Esophagus muscularis mucosa (tissue), 4 donors: ENCODE results near the gene UNC13C. TPM values are rescaled to one million over a fixed set of nuclear protein-coding genes. Genes with fewer than 3 reads are reported as not detected.

Experiments
- DNase-seq: peaks from one replicate; pipeline ENCODE4 v3.0.0-alpha.2; 2017; ENCODE audit errors: extremely low spot score
- H3K27ac ChIP-seq, 4 donors: fragments of 200-600 bp; sonication (generic); replicated peaks in 1 of 4; 1 replicate in 3 of 4; 2 replicates in 1 of 4; pipeline ENCODE4 v1.5.1; 2016 to 2019; ENCODE audit warnings: mild to moderate bottlenecking in 1 of 4
- H3K27me3 ChIP-seq, 4 donors: fragments of 200-600 bp; sonication (generic); one replicate each; pipeline versions ENCODE4 v1.5.1 to v1.6.0; 2016 to 2019
- H3K36me3 ChIP-seq, 4 donors: fragments of 200-600 bp; sonication (generic); one replicate each; pipeline ENCODE4 v1.5.1; 2016 to 2019
- H3K4me1 ChIP-seq, 4 donors: fragments of 200-600 bp; sonication (generic); one replicate each; pipeline ENCODE4 v1.5.1; 2016 to 2019
- H3K4me3 ChIP-seq, 4 donors: fragments of 200-600 bp; sonication (generic); 1 replicate in 2 of 4; 2 replicates in 2 of 4; pipeline ENCODE4 v1.5.1; 2016 to 2019; ENCODE audit warnings: mild to moderate bottlenecking in 4 of 4, moderate library complexity in 1 of 4
- H3K9me3 ChIP-seq, 4 donors: fragments of 200-600 bp; sonication (generic); 1 replicate in 3 of 4; 2 replicates in 1 of 4; pipeline ENCODE4 v1.5.1; 2016 to 2019
- EP300 ChIP-seq: sonication (generic); formaldehyde crosslinking; IDR thresholded peaks from one replicate; pipeline ENCODE4 v1.6.1; 2017; ENCODE audit warnings: antibody characterized with exemption
- POLR2A ChIP-seq: fragments of 450-650 bp; IDR thresholded peaks from one replicate; pipeline ENCODE4 v1.6.1; 2017; ENCODE audit warnings: antibody characterized with exemption, moderate library complexity, mild to moderate bottlenecking, low read depth
- POLR2AphosphoS5 ChIP-seq, 2 donors: sonication (generic); formaldehyde crosslinking; IDR thresholded peaks; one replicate each; pipeline ENCODE4 v1.6.1; 2017; ENCODE audit warnings: antibody characterized with exemption in 2 of 2
- WGBS: methylation state at CpG from one replicate; pipeline ENCODE4 v1.1.5; 2018; 5-methylcytosine and 5-hydroxymethylcytosine counted together
- intact Hi-C: fragments of 100-400 bp; cut with DNase I; formaldehyde crosslinking; loops from one replicate; pipeline ENCODE4 v1.15.1; 2023
- total RNA-seq, 4 donors: library from RNA; depleted of rRNA; stranded (reverse); fragments of >200 nt; gene quantifications; one replicate each; pipeline versions ENCODE4 v1.1.0 to v1.2.1, GENCODE V29; 2016
- TF ChIP-seq, protein P1 (sequence below), 3 experiments: fragments of 200-600 bp in 2 of 3; fragments of 450-650 bp in 1 of 3; sonication (generic) in 2 of 3; IDR thresholded peaks; one replicate each; pipeline ENCODE4 v1.5.1; 2017 to 2019; ENCODE audit warnings: antibody characterized with exemption in 3 of 3, mild to moderate bottlenecking in 2 of 3, moderate library complexity in 1 of 3

The UNC13C gene
- total RNA-seq, 4 donors from 2014 or later, result 0.17 to 4.2 (median 0.59) TPM

DNA sequence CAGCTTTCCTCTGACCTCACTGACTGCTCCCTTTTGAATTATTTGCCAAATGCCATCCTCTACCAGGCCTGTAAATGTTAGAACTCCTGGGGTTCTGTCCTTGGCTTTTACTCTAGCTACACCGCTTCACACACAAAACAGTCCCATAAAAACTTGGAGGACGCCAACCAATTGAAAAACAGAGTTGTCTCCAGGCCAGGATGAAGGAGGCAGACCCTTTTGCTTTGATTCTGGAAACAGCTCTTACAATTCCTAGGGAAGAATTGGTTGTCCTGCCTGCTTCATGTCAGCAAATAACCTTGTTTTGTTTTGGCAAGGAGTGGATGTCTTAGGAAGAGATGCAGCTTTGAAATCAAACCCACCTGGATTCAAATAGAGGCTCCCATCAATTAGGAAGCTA is 375.5 kb downstream of the UNC13C start:
- H3K27me3 ChIP-seq, result no peaks in the 10 kb centered on the region
- H3K36me3 ChIP-seq, result no peaks in the 10 kb centered on the region
- no peak overlapping the region for H3K27ac ChIP-seq
- no peak for DNase-seq
- peaks cover 0 to 4% (median 2%) of the 10 kb centered on the region in 4 donors for H3K9me3 ChIP-seq
- H3K4me3 ChIP-seq, result no peak overlapping the region
- intact Hi-C loops, result no loop called here
- 83% methylated on average over 2 of the region's 2 CpGs for WGBS
- H3K4me1 ChIP-seq, result no peaks in the 10 kb centered on the region
- TF ChIP-seq EP300, result no peak
- no peak for TF ChIP-seq POLR2AphosphoS5 (IDR thresholded peaks at IDR 0.05)
- TF ChIP-seq POLR2A, result no peak
- TF ChIP-seq, protein P1, sequence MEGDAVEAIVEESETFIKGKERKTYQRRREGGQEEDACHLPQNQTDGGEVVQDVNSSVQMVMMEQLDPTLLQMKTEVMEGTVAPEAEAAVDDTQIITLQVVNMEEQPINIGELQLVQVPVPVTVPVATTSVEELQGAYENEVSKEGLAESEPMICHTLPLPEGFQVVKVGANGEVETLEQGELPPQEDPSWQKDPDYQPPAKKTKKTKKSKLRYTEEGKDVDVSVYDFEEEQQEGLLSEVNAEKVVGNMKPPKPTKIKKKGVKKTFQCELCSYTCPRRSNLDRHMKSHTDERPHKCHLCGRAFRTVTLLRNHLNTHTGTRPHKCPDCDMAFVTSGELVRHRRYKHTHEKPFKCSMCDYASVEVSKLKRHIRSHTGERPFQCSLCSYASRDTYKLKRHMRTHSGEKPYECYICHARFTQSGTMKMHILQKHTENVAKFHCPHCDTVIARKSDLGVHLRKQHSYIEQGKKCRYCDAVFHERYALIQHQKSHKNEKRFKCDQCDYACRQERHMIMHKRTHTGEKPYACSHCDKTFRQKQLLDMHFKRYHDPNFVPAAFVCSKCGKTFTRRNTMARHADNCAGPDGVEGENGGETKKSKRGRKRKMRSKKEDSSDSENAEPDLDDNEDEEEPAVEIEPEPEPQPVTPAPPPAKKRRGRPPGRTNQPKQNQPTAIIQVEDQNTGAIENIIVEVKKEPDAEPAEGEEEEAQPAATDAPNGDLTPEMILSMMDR (IDR thresholded peaks at IDR 0.05), result no peak

DNA sequence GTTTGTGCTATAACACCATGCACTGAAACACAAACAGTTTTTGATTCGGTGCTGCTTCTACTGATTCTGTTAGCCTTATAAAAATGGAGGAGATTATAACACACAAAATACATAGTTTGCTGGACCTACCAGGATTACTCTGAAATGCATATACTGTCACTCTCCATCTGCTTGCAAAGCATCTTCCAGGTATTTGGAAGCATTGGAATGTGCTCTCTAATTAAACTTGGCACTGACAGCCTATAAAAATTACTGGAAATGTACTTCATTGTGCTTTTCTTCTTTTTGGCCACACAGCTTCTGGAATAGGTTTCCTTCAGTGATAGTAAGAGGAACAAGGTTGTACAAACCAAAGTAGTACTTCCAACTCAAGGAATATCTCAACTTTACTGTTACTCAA is 376.1 kb downstream of the UNC13C start:
- H3K36me3 ChIP-seq, result no peaks in the 10 kb centered on the region
- H3K9me3 ChIP-seq, result peaks cover 0 to 8% (median 2%) of the 10 kb centered on the region in 4 donors
- no peaks in the 10 kb centered on the region for H3K27me3 ChIP-seq
- TF ChIP-seq EP300, result no peak
- TF ChIP-seq, protein P1 (IDR thresholded peaks at IDR 0.05), result no peak
- TF ChIP-seq POLR2AphosphoS5 (IDR thresholded peaks at IDR 0.05), result no peak
- TF ChIP-seq POLR2A, result no peak
- DNase-seq, result no peak
- intact Hi-C loops, result no loop called here
- no peak overlapping the region for H3K4me3 ChIP-seq
- 64% methylated on average over 1 of the region's 1 CpG for WGBS
- H3K4me1 ChIP-seq, result no peaks in the 10 kb centered on the region
- H3K27ac ChIP-seq, result no peak overlapping the region

DNA sequence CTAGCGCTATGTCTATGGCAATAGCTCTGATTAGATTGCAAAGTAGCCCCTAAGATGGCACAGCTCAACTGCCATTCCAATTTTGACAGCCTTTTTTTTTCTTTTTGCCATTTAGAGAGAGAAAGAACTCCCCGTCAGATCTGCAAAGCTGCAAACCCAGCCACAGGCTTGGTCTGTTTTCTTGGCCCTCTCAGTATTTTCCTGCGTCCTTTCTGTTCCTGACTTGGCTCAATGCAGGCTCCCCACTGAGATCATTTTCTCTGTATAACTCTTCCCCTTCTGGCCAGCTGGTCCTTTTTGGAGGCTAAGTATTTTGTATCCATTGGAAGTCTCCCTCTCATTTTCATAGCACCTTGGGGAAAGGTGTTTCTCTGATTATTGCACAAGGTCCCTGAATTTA is 386.7 kb downstream of the UNC13C start:
- 65% methylated on average over 3 of the region's 3 CpGs for WGBS
- Histone ChIP-seq H3K4me3 (no peak overlapping the region), H3K27ac (no peak overlapping the region), H3K4me1 (no peaks in the 10 kb centered on the region), H3K36me3 (no peaks in the 10 kb centered on the region), H3K27me3 (no peaks in the 10 kb centered on the region), H3K9me3 (peaks cover 0 to 22% (median 12%) of the 10 kb centered on the region in 4 donors)
- TF ChIP-seq, protein P1 (IDR thresholded peaks at IDR 0.05), result no peak
- TF ChIP-seq POLR2AphosphoS5 (IDR thresholded peaks at IDR 0.05), result no peak
- no peak for TF ChIP-seq POLR2A
- no peak for TF ChIP-seq EP300
- no peak for DNase-seq
- intact Hi-C loops, result no loop called here

DNA sequence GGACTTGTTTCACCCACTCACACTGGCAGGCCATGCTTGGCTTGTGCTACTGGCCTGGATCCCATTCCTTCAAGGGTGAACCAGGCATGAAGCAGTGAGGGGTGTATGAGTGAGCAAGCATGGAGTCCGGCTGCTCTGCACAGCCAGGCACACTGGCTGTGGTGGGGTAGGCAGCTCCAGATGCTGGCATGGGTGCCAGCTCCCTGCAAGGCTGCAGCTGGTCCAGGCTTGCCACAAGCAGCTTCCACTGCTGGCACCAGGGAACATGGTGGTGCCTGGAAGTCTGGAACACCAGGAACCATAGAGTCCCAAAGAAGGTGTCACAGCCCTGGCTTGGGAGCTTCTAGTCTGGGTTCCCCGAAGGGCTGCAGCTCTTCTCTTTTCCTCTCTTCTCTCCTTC is 395.1 kb downstream of the UNC13C start:
- Histone ChIP-seq H3K4me3 (no peak overlapping the region), H3K9me3 (no peaks in the 10 kb centered on the region), H3K27ac (no peak overlapping the region), H3K4me1 (no peaks in the 10 kb centered on the region), H3K36me3 (no peaks in the 10 kb centered on the region), H3K27me3 (no peaks in the 10 kb centered on the region)
- 95% methylated on average over 2 of the region's 2 CpGs for WGBS
- no peak for TF ChIP-seq EP300
- TF ChIP-seq POLR2A, result no peak
- TF ChIP-seq, protein P1 (IDR thresholded peaks at IDR 0.05), result no peak
- TF ChIP-seq POLR2AphosphoS5 (IDR thresholded peaks at IDR 0.05), result no peak
- intact Hi-C loops, result no loop called here
- no peak for DNase-seq

DNA sequence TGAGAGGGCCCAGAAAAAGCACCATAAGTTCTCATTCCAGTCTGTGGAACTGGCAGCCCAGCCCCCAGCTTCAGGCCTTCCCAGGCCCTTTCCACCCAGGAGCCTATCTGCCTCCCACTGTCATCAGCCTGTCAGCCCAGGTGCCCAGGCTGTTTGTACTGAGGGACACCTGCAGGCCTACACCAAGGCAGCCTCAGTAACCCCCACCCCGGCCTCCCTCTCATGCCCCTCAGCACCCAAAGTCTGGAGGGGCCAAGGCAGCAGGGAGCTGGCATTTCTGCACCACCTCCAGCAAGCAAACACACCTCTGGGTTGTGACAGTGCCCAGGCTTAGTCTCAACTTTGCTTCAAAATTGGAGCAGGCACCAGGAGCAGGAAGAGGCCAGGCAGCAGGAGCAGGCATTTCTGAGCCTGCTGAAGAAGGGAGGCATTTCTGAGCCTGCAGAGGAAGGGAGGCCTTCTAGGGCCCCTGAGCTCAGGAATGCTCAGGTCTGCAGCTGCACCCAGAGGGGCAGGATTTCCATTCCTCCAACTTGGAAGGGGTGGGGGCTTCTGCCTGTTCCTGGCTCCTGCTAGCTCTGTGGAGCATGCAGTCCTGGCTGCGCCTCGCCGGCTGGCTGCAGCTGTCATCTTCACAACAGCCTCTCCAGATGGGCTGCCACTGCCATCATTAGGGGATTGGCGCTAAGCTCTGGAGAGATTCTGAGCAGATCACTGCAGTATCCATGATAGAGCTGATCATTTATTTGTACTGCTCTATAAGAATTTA is 396.1 kb downstream of the UNC13C start:
- WGBS, result 92% methylated on average over 4 of the region's 5 CpGs
- DNase-seq, result no peak
- H3K27me3 ChIP-seq, result no peaks in the 10 kb centered on the region

More for the DNA sequence above, 396.1 kb downstream of the UNC13C start:
- Histone ChIP-seq H3K27ac (no peak overlapping the region), H3K4me3 (no peak overlapping the region), H3K4me1 (no peaks in the 10 kb centered on the region), H3K9me3 (no peaks in the 10 kb centered on the region), H3K36me3 (no peaks in the 10 kb centered on the region)
- TF ChIP-seq, protein P1 (IDR thresholded peaks at IDR 0.05), result no peak
- TF ChIP-seq EP300 (no peak), POLR2A (no peak)
- intact Hi-C loops, result no loop called here
